Activated naive CD8-positive, alpha-beta T cell treated with anti-CD3 and anti-CD28 coated beads, Interleukin-2, amount 10 ng/mL, durations not matched to agents 7 days and 5 days (primary cell): ENCODE results near the gene CHN2. TPM values are rescaled to one million over a fixed set of nuclear protein-coding genes. Genes with fewer than 3 reads are reported as not detected.

Experiments used
- ATAC-seq: fragments of 150-1000 bp; cut with Tn5 transposase; one replicate; pipeline ENCODE4 v1.10.0; 2021; ENCODE audit warnings: low read depth, moderate library complexity
- POLR2A ChIA-PET: fragments of 350-600 bp; sonication (Branson Sonifier 250); formaldehyde crosslinking; loops from one replicate; lab custom pipeline; 2021; ENCODE audit warnings: antibody characterized with exemption; lab: Charles Lee
- DNase-seq: peaks from one replicate; pipeline ENCODE4 v3.0.0; 2021
- H3K27ac Mint-ChIP-seq: one replicate; pipeline ENCODE4 v1.8.0; 2022; ENCODE audit warnings: mild to moderate bottlenecking, mixed read lengths
- H3K27me3 Mint-ChIP-seq: one replicate; pipeline ENCODE4 v1.8.0; 2022; ENCODE audit warnings: mild to moderate bottlenecking, moderate library complexity, mixed read lengths
- H3K36me3 Mint-ChIP-seq: one replicate; pipeline ENCODE4 v1.8.0; 2021; ENCODE audit warnings: mild to moderate bottlenecking, mixed read lengths
- H3K4me1 Mint-ChIP-seq: one replicate; pipeline ENCODE4 v1.8.0; 2021; ENCODE audit warnings: mixed read lengths
- H3K4me3 Mint-ChIP-seq: one replicate; pipeline ENCODE4 v1.8.0; 2022; ENCODE audit warnings: mild to moderate bottlenecking, moderate library complexity, mixed read lengths
- H3K9me3 Mint-ChIP-seq: one replicate; pipeline ENCODE4 v1.8.0; 2021; ENCODE audit warnings: mixed read lengths
- total RNA-seq, 2 experiments: library from RNA; stranded (reverse); gene quantifications; one replicate each; pipeline ENCODE4 v1.2.3, GENCODE V29; 2021

The CHN2 gene
- total RNA-seq, 2 experiments from 2014 or later: 6.5 to 7.2 TPM

DNA sequence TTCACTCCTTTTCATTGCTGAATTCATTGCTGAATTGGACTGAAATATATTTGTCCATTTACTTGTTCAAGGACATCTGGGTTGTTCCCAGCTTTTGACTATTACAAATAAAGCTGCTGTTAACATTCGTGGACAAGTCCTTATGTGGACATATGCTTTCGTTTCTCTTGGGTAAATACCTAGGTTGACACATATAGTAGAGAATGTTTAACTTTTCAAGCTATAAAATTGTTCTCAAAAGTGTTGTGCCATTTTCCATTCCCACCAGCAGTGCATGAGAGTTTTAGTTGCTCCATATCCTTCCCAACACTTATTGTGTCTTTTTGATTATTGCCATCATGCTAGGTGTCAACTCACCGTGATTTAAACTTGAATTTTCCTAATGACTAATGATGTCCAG lies 30.7 kb upstream of the CHN2 start:
- H3K27ac Mint-ChIP-seq: no peak overlapping the region
- peaks cover 1% of the 10 kb centered on the region for H3K36me3 Mint-ChIP-seq

DNA sequence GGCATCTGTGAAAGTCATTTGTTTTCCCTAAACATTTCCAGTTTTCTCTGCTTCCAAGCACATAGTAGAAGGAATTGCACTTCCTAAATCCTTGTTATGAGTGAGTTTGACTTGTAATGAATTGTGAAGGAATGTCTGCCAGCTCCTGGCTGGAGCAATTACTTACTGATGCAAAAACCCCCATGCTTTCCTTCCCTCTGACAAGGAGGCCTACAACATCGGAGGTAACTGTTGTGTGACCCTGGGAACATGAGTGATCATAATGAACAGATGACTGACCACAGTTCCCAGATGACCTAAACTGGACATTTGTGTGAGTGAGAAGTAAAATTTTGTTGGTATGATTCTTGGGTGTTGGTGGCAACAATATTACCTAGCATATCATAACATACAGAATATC lies 26.9 kb upstream of the CHN2 start:
- Mint-ChIP-seq H3K4me3 (no peak overlapping the region), H3K9me3 (no peaks in the 10 kb centered on the region), H3K27ac (no peak overlapping the region), H3K27me3 (peaks cover 26% of the 10 kb centered on the region), H3K36me3 (peaks cover 1% of the 10 kb centered on the region), H3K4me1 (no peaks in the 10 kb centered on the region)
- ATAC-seq (no peak), DNase-seq (no peak)
- POLR2A ChIA-PET: no interaction called here

More for the DNA sequence above, 30.7 kb upstream of the CHN2 start:
- no peaks in the 10 kb centered on the region for H3K9me3 Mint-ChIP-seq
- no peak overlapping the region for H3K4me3 Mint-ChIP-seq
- POLR2A ChIA-PET: no interaction called here
- ATAC-seq (no peak), DNase-seq (no peak)
- no peaks in the 10 kb centered on the region for H3K4me1 Mint-ChIP-seq
- H3K27me3 Mint-ChIP-seq: peaks cover 22% of the 10 kb centered on the region

GRCh38 chr7:29170781-29171180 lies 23.8 kb upstream of the CHN2 start:
- Mint-ChIP-seq H3K4me3 (no peak overlapping the region), H3K27ac (no peak overlapping the region), H3K9me3 (no peaks in the 10 kb centered on the region), H3K27me3 (peaks cover 14% of the 10 kb centered on the region), H3K36me3 (peaks cover 1% of the 10 kb centered on the region), H3K4me1 (no peaks in the 10 kb centered on the region)
- DNase-seq (no peak), ATAC-seq (no peak)
- POLR2A ChIA-PET: no interaction called here

GRCh38 chr7:29173458-29173857 lies 21.1 kb upstream of the CHN2 start:
- Mint-ChIP-seq H3K4me1 (peaks cover 9% of the 10 kb centered on the region), H3K36me3 (no peaks in the 10 kb centered on the region), H3K4me3 (no peak overlapping the region), H3K27ac (no peak overlapping the region), H3K27me3 (peaks cover 19% of the 10 kb centered on the region), H3K9me3 (no peaks in the 10 kb centered on the region)
- POLR2A ChIA-PET: no interaction called here
- no peak for ATAC-seq
- DNase-seq: no peak

DNA sequence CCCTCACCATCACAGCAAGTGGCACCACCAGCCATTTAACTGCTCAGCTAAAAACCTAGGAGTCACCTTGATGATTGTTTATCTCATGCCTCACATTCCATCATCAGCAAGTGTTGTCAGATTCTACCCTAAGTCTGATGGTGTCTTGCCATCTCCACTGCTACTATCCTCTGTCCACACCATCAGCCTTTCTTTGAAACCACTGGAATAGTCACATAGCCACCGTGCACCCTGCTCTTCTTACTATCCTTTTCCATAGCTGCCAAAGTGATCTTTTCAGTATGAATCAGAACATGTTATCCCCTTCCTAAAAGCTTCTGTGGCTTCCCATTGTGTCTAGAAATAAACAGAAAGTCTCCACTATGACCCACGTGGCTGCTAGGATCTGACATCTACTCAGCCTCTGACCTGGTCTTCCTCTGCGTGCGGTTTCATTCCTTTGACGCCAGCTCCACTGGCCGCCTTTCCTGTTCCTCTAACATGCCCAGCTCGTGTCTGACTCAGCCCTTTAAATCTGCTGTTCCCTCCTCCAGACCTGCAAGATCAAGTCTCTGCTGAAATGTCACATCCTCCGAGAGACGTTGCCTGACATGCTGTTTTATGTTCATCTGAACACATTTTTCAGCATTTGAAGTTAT lies 16.5 kb upstream of the CHN2 start:
- H3K4me3 Mint-ChIP-seq: no peak overlapping the region
- no peaks in the 10 kb centered on the region for H3K9me3 Mint-ChIP-seq
- peaks cover 17% of the 10 kb centered on the region for H3K27me3 Mint-ChIP-seq
- DNase-seq (no peak), ATAC-seq (peak; percentile 54)
- peaks cover 9% of the 10 kb centered on the region for H3K4me1 Mint-ChIP-seq
- no peaks in the 10 kb centered on the region for H3K36me3 Mint-ChIP-seq
- POLR2A ChIA-PET: no interaction called here
- H3K27ac Mint-ChIP-seq: no peak overlapping the region

DNA sequence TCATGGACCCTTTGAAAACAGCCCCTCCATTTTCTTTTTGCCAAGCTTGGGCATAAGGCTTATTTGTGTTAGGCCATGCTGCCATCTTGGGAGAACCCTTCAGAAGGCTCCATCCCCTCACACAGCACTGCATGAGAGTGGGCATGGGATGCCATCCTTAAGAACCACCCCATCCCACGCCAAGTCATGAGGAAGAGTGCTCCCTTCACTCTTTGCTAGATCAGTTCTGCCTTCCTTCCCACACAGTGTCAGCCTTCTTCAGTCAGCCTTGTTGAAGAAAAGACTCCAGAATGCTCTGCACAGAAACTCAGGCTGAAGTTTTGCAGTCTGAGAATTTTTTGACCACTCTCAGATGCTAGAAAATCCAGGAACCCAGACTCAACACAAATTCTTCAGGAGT lies 15.5 kb upstream of the CHN2 start:
- DNase-seq (no peak), ATAC-seq (no peak)
- Mint-ChIP-seq H3K4me3 (no peak overlapping the region), H3K36me3 (no peaks in the 10 kb centered on the region), H3K9me3 (no peaks in the 10 kb centered on the region), H3K27me3 (peaks cover 17% of the 10 kb centered on the region), H3K4me1 (peaks cover 9% of the 10 kb centered on the region), H3K27ac (no peak overlapping the region)
- POLR2A ChIA-PET: no interaction called here

- no peak overlapping the region for H3K4me3 Mint-ChIP-seq
- peaks cover 16% of the 10 kb centered on the region for H3K27me3 Mint-ChIP-seq
- ATAC-seq (no peak), DNase-seq (no peak)
- no peaks in the 10 kb centered on the region for H3K36me3 Mint-ChIP-seq
- POLR2A ChIA-PET: no interaction called here
- H3K9me3 Mint-ChIP-seq: no peaks in the 10 kb centered on the region
- no peaks in the 10 kb centered on the region for H3K4me1 Mint-ChIP-seq
- no peak overlapping the region for H3K27ac Mint-ChIP-seq
Measured at GRCh38 chr7:29184599-29184998, 10.0 kb upstream of the CHN2 start.

DNA sequence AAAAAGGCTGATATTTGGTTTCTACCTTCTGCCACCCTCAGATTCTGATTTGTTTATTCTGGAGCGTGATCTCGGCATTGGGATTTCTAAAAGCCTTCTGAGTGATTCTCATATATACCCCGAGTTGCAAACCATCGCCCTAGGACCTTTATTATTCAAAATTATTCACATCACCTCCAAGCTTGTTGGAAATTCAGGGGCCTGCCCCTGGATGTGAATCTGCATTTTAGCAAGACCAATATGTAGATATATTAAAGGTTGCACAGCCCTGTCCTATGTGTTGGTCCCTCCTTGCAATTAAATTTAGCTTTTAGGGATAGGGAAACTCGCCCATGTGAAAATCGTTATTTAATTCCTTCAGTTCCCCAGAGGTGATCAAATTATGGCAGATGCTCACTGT lies 9.0 kb upstream of the CHN2 start:
- Mint-ChIP-seq H3K4me3 (no peak overlapping the region), H3K36me3 (no peaks in the 10 kb centered on the region), H3K9me3 (no peaks in the 10 kb centered on the region), H3K27ac (no peak overlapping the region), H3K4me1 (no peaks in the 10 kb centered on the region), H3K27me3 (peaks cover 26% of the 10 kb centered on the region)
- no peak for DNase-seq
- POLR2A ChIA-PET: no interaction called here
- no peak for ATAC-seq

DNA sequence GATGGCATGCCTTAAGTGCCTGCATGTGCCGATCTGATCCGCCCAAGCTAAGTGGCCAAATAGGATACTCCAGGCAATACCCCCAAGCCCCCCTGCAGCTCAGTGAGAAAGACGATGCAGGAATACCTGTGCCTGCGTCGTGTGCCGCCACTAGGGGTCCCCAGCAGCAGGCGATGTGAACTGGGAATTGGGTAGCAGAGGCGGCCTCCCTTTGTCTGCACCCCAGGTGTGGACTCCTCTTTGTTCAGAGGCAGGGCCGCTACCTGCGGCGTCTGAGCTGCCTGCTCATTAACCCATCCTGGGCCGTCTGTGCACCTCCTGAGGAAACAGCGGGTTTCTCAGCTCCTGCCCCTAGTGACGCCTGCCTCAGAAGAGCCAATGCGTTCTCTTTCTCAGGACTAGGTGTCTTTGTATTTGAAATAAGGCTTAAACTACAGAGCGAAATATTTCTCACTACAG lies 4.8 kb upstream of the CHN2 start:
- ATAC-seq (peak; percentile 56), DNase-seq (peak; percentile 67)
- no peak overlapping the region for H3K27ac Mint-ChIP-seq
- no peaks in the 10 kb centered on the region for H3K36me3 Mint-ChIP-seq
- POLR2A ChIA-PET: interaction anchor here (0.5 kb wide), 1 partner anchor 237 kb away, joined by 3 read pairs; no protein-coding TSS in a partner anchor
- no peaks in the 10 kb centered on the region for H3K9me3 Mint-ChIP-seq
- peaks cover 56% of the 10 kb centered on the region for H3K27me3 Mint-ChIP-seq
- H3K4me1 Mint-ChIP-seq: no peaks in the 10 kb centered on the region
- no peak overlapping the region for H3K4me3 Mint-ChIP-seq

DNA sequence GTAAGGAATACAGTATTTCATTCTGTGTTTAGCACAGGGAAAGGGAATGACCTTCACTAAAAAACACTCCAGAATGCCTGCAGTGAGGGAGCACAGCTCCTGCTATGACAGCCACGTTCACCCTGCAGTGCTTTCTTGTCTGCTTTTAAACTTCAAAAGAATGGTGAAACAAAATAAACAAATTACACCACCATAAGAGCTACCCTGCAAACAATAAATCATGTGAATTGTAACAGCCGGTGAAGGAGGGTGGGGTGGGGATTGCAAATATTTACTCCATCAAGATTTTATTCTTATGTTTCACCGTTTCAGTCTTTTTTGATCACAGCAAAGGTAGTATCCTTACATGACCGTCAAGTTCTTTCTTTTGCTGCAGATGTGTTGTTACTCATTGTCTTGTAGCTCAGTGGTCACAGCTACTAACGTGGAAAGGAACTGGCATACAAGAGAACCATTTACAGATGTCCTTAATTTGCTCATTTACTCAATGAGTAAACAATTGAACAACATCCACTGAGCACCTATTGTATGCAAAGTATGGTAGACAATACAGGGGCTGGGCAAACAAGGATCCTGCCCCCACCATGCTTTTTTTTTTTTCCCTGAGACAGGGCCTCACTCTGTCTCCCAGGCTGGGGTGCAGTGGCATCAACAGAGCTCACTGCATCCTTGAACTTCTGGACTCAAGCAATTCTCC lies 4.1 kb upstream of the CHN2 start:
- DNase-seq (no peak), ATAC-seq (no peak)
- POLR2A ChIA-PET: no interaction called here
- no peak overlapping the region for H3K27ac Mint-ChIP-seq
- H3K4me1 Mint-ChIP-seq: peaks cover 2% of the 10 kb centered on the region
- H3K9me3 Mint-ChIP-seq: no peaks in the 10 kb centered on the region
- peaks cover 62% of the 10 kb centered on the region for H3K27me3 Mint-ChIP-seq
- H3K36me3 Mint-ChIP-seq: no peaks in the 10 kb centered on the region
- no peak overlapping the region for H3K4me3 Mint-ChIP-seq

GRCh38 chr7:29192323-29192722 lies 2.3 kb upstream of the CHN2 start:
- POLR2A ChIA-PET: no interaction called here
- H3K27ac Mint-ChIP-seq: no peak overlapping the region
- H3K36me3 Mint-ChIP-seq: no peaks in the 10 kb centered on the region
- peaks cover 19% of the 10 kb centered on the region for H3K4me1 Mint-ChIP-seq
- H3K9me3 Mint-ChIP-seq: no peaks in the 10 kb centered on the region
- ATAC-seq: no peak
- DNase-seq: no peak
- peaks cover 71% of the 10 kb centered on the region for H3K27me3 Mint-ChIP-seq
- no peak overlapping the region for H3K4me3 Mint-ChIP-seq

DNA sequence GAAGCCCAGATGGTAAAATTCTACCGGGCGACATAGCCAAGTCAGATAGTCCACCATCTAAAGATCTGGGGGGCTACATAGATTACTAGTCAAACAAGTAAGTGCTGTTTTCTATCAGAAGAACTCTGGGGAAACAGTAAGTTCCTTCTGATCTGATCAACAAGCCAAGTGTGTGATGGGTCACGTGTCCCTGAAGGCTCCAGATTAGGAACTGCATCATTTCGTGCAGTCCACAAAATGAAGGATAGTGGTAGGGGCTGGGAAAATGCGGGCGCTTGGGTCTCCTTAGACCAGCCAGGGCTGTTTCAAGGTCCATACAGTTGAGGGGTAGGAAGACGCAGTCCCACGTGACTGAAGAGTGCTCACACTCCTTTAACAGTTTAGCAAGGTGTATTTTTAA lies 1.8 kb upstream of the CHN2 start:
- Mint-ChIP-seq H3K36me3 (no peaks in the 10 kb centered on the region), H3K9me3 (no peaks in the 10 kb centered on the region), H3K27me3 (peaks cover 75% of the 10 kb centered on the region), H3K27ac (no peak overlapping the region), H3K4me1 (peaks cover 19% of the 10 kb centered on the region), H3K4me3 (no peak overlapping the region)
- ATAC-seq (no peak), DNase-seq (no peak)
- POLR2A ChIA-PET: no interaction called here

- H3K27ac Mint-ChIP-seq: no peak overlapping the region
- no peaks in the 10 kb centered on the region for H3K9me3 Mint-ChIP-seq
- POLR2A ChIA-PET: no interaction called here
Measured at GRCh38 chr7:29193316-29194205, 1.0 kb upstream of the CHN2 start.

More at GRCh38 chr7:29193316-29194205, 1.0 kb upstream of the CHN2 start:
- DNase-seq (no peak), ATAC-seq (no peak)
- peaks cover 79% of the 10 kb centered on the region for H3K27me3 Mint-ChIP-seq
- H3K36me3 Mint-ChIP-seq: no peaks in the 10 kb centered on the region
- H3K4me1 Mint-ChIP-seq: peaks cover 19% of the 10 kb centered on the region
- peak overlapping the region; percentile 28 for H3K4me3 Mint-ChIP-seq
